Measurements from ENCODE around the gene SMARCAL1.

GRCh38 chr2:216402751-216403150, 9.5 kb upstream of the SMARCAL1 start:
- TF ChIP-seq CTCF (IDR thresholded peaks at IDR 0.05; ENCODE audit: low read length) (no peak), EZH2phosphoT487 (IDR thresholded peaks at IDR 0.05; ENCODE audit: low read length) (no peak)
